GM12892 (cell line): ENCODE data around the gene RBMS2. TPM values are rescaled to one million over a fixed set of nuclear protein-coding genes. Genes with fewer than 3 reads are reported as not detected.

ENCODE experiments used
- DNase-seq: peaks from one replicate; pipeline ENCODE4 v3.0.0; 2011; ENCODE audit not compliant: insufficient read length
- FAIRE-seq: peaks from 2 replicates; lab custom pipeline; 2011; peaks lifted over from hg19 to GRCh38; lab: Jason Lieb, UNC
- POLR2A ChIP-seq: IDR thresholded peaks from 2 replicates; pipeline ENCODE4 v1.6.1; 2011; ENCODE audit warnings: low read depth, low read length, control low read depth
- POLR2AphosphoS5 ChIP-seq: IDR thresholded peaks from 2 replicates; pipeline ENCODE4 v1.6.1; 2011; ENCODE audit warnings: low read depth, low read length, control low read depth
- TAF1 ChIP-seq: IDR thresholded peaks from 2 replicates; pipeline ENCODE4 v1.6.1; 2011; ENCODE audit warnings: low read depth, mild to moderate bottlenecking, control low read depth, low read length, borderline replicate concordance
- polyA plus RNA-seq: library from polyadenylated mRNA; unstranded; fragments of >200 nt; gene quantifications from one replicate; pipeline ENCODE4 v1.2.1, GENCODE V29; 2012; ENCODE audit warnings: missing spikeins, inconsistent platforms; ENCODE audit not compliant: missing spikeins

The RBMS2 gene
- polyA plus RNA-seq: 0.91 TPM

- TF ChIP-seq TAF1 (no peak), POLR2AphosphoS5 (no peak), POLR2A (no peak)
- DNase-seq (no peak), FAIRE-seq (no peak)
Observed at GRCh38 chr12:56521590-56522371, at the start of gene RBMS2. RBMS2 (plus strand) TSS chr12:56521820; CDS start chr12:56522024, 204 bp downstream.

- FAIRE-seq (no peak), DNase-seq (no peak)
- no peak for TF ChIP-seq TAF1
- TF ChIP-seq POLR2AphosphoS5: 0 out of 2 replicates have a peak, but pooled peaks have one; percentile 42
- TF ChIP-seq POLR2A: 0 out of 2 replicates have a peak, but pooled peaks have one; percentile 20
Observed at GRCh38 chr12:56474389-56474788, 47.2 kb upstream of the RBMS2 start.

GRCh38 chr12:56476143-56476542 lies 45.5 kb upstream of the RBMS2 start:
- FAIRE-seq (no peak), DNase-seq (no peak)
- TF ChIP-seq POLR2A (no peak), TAF1 (no peak), POLR2AphosphoS5 (no peak)

- no peak for FAIRE-seq
- TF ChIP-seq TAF1 (no peak), POLR2AphosphoS5 (no peak), POLR2A (no peak)
- no peak for DNase-seq
Observed at GRCh38 chr12:56476972-56477432, 44.6 kb upstream of the RBMS2 start.

- FAIRE-seq (no peak), DNase-seq (no peak)
- TF ChIP-seq POLR2AphosphoS5 (no peak), POLR2A (peak; percentile 21; the same call in 1 of the 2 replicates)
Observed at GRCh38 chr12:56477521-56478225, 43.9 kb upstream of the RBMS2 start.

GRCh38 chr12:56479625-56480024 lies 42.0 kb upstream of the RBMS2 start:
- no peak for FAIRE-seq
- TF ChIP-seq POLR2AphosphoS5 (no peak), TAF1 (no peak), POLR2A (no peak)
- no peak for DNase-seq

GRCh38 chr12:56484566-56484965 lies 37.1 kb upstream of the RBMS2 start:
- FAIRE-seq (no peak), DNase-seq (no peak)
- TF ChIP-seq TAF1 (no peak), POLR2A (no peak), POLR2AphosphoS5 (no peak)

GRCh38 chr12:56486694-56487093 lies 34.9 kb upstream of the RBMS2 start:
- TF ChIP-seq TAF1 (no peak), POLR2AphosphoS5 (no peak), POLR2A (no peak)
- FAIRE-seq: no peak

GRCh38 chr12:56487448-56488040 lies 34.1 kb upstream of the RBMS2 start:
- DNase-seq (peak; percentile 22), FAIRE-seq (no peak)
- no peak for TF ChIP-seq POLR2AphosphoS5
- no peak for TF ChIP-seq TAF1
- no peak for TF ChIP-seq POLR2A

More at GRCh38 chr12:56486694-56487093, 34.9 kb upstream of the RBMS2 start:
- no peak for DNase-seq

- peak; percentile 63 for DNase-seq
- TF ChIP-seq POLR2AphosphoS5: no peak
- TF ChIP-seq POLR2A: no peak
- TF ChIP-seq TAF1: no peak
- peak; percentile 70 for FAIRE-seq
Observed at GRCh38 chr12:56488041-56488955, 33.3 kb upstream of the RBMS2 start, which contains the start of gene GLS2. GLS2 (minus strand) TSS chr12:56488161; CDS start chr12:56488118, 43 bp downstream.
